CD4-positive, alpha-beta T cell (primary cell): Measurements from ENCODE around the gene IL17RC. TPM values are rescaled to one million over a fixed set of nuclear protein-coding genes. Genes with fewer than 3 reads are reported as not detected.
A peak's percentile ranks its signal among the peaks of the same experiment; 100 is the strongest.

ENCODE experiments used
- ATAC-seq: fragments of 200-7000 bp; cut with Tn5 transposase; one replicate; pipeline ENCODE4 v1.10.0; 2022; ENCODE audit warnings: mild to moderate bottlenecking; ENCODE audit not compliant: poor library complexity
- CTCF ChIA-PET: fragments of 350-600 bp; sonication (Branson Sonifier 250); formaldehyde crosslinking; loops from one replicate; lab custom pipeline; 2021; ENCODE audit warnings: antibody characterized with exemption, inconsistent platforms; lab: Charles Lee
- POLR2A ChIA-PET: fragments of 350-600 bp; sonication (Branson Sonifier 250); formaldehyde crosslinking; loops from one replicate; lab custom pipeline; 2021; ENCODE audit warnings: antibody characterized with exemption, inconsistent platforms; lab: Charles Lee
- DNase-seq, 14 experiments: peaks; one replicate each; pipeline ENCODE4 v3.0.0-alpha.2; 2013 to 2020; ENCODE audit warnings: mixed read lengths in 2 of 14
- H3K27ac ChIP-seq, 2 donors: one replicate each; pipeline versions ENCODE4 v1.5.1 to v1.7.0; 2013; ENCODE audit warnings: low read length in 2 of 2, low read depth in 1 of 2, mild to moderate bottlenecking in 1 of 2
- H3K27me3 ChIP-seq, 2 experiments: 1 replicate in 1 of 2; 2 replicates in 1 of 2; pipeline versions ENCODE4 v1.6.1 to v1.7.0; 2013; ENCODE audit warnings: low read length in 2 of 2, control low read depth in 1 of 2, mild to moderate bottlenecking in 1 of 2, moderate library complexity in 1 of 2; ENCODE audit not compliant: insufficient read depth in 2 of 2, control insufficient read depth in 1 of 2
- H3K36me3 ChIP-seq: one replicate; pipeline ENCODE4 v1.6.1; 2013; ENCODE audit warnings: low read length, control low read depth; ENCODE audit not compliant: insufficient read depth
- H3K4me1 ChIP-seq: one replicate; pipeline ENCODE4 v1.6.1; 2013; ENCODE audit warnings: low read length, control low read depth; ENCODE audit not compliant: insufficient read depth
- H3K4me3 ChIP-seq: one replicate; pipeline ENCODE4 v1.5.1; 2013; ENCODE audit warnings: mild to moderate bottlenecking, low read length, moderate library complexity
- H3K9me3 ChIP-seq, 2 experiments: 1 replicate in 1 of 2; 2 replicates in 1 of 2; pipeline versions ENCODE4 v1.6.1 to v1.7.0; 2013; ENCODE audit warnings: low read length in 2 of 2, mild to moderate bottlenecking in 2 of 2, control low read depth in 1 of 2, moderate library complexity in 1 of 2; ENCODE audit not compliant: control insufficient read depth in 1 of 2, insufficient read depth in 1 of 2
- H3K27ac Mint-ChIP-seq: one replicate; pipeline ENCODE4 v1.8.0; 2020; ENCODE audit warnings: mixed read lengths
- H3K27me3 Mint-ChIP-seq: one replicate; pipeline ENCODE4 v1.8.0; 2021; ENCODE audit warnings: mixed read lengths
- H3K36me3 Mint-ChIP-seq: one replicate; pipeline ENCODE4 v1.8.0; 2021; ENCODE audit warnings: low read depth, mixed read lengths
- H3K4me1 Mint-ChIP-seq: one replicate; pipeline ENCODE4 v1.8.0; 2021; ENCODE audit warnings: low read depth, mixed read lengths
- H3K4me3 Mint-ChIP-seq: one replicate; pipeline ENCODE4 v1.8.0; 2020; ENCODE audit warnings: mild to moderate bottlenecking, mixed read lengths
- H3K9me3 Mint-ChIP-seq: one replicate; pipeline ENCODE4 v1.8.0; 2020; ENCODE audit warnings: mixed read lengths
- CTCF ChIP-seq: fragments of 200-600 bp; IDR thresholded peaks from one replicate; pipeline ENCODE4 v1.8.0; 2022; ENCODE audit warnings: antibody characterized with exemption, mild to moderate bottlenecking
- intact Hi-C, 2 experiments: fragments of 100-400 bp; cut with DNase I in 1 of 2; cut with micrococcal nuclease in 1 of 2; formaldehyde crosslinking; loops; one replicate each; pipeline versions ENCODE4 v1.15.1 to v1.9.0; 2023 to 2025; cut with DNase I, micrococcal nuclease
- total RNA-seq, 174 experiments: library from RNA in 2 of 174; stranded (reverse) in 2 of 174; gene quantifications; one replicate each; pipeline ENCODE4 v1.2.3 and lab custom pipeline; 2021 to 2026

The IL17RC gene
- total RNA-seq, 2 experiments from 2014 or later = 0.42 to 0.88 TPM

DNA sequence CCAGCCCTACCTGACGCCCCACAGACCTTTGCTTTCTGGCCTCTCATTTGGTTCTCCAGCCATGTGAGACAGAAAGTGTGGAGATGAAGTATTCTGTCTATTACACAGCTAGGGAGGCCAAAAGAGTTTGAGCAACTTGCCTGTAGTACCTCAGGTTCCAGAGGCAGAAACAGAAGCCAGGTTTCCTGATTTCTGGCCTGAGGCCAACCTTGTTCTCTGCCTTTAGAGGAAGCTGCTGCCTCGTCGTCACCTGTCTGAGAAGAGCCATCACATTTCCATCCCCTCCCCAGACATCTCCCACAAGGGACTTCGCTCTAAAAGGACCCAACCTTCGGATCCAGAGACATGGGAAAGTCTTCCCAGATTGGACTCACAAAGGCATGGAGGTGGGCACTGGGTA lies 10.4 kb upstream of the IL17RC start:
- intact Hi-C loops = no loop called here
- ChIA-PET POLR2A (interaction anchor here (1.9 kb wide), 1 partner anchor 15 kb away, joined by 6 read pairs; no protein-coding TSS in a partner anchor), CTCF (no interaction called here)
- peaks cover 22% of the 10 kb centered on the region for H3K4me1 Mint-ChIP-seq
- Histone ChIP-seq H3K4me1 (peaks cover 27% of the 10 kb centered on the region), H3K4me3 (no peak overlapping the region), H3K9me3 (no peaks in the 10 kb centered on the region), H3K36me3 (no peaks in the 10 kb centered on the region), H3K27ac (no peak overlapping the region), H3K27me3 (no peaks in the 10 kb centered on the region)
- no peak overlapping the region for H3K4me3 Mint-ChIP-seq
- H3K9me3 Mint-ChIP-seq = no peaks in the 10 kb centered on the region
- DNase-seq (no peak), ATAC-seq (no peak)
- no peaks in the 10 kb centered on the region for H3K27me3 Mint-ChIP-seq
- H3K27ac Mint-ChIP-seq = no peak overlapping the region
- no peaks in the 10 kb centered on the region for H3K36me3 Mint-ChIP-seq
- no peak for TF ChIP-seq CTCF

- no peak overlapping the region for H3K27ac ChIP-seq
- no peaks in the 10 kb centered on the region for H3K36me3 ChIP-seq
- Mint-ChIP-seq H3K27me3 (no peaks in the 10 kb centered on the region), H3K36me3 (no peaks in the 10 kb centered on the region), H3K4me1 (peaks cover 14% of the 10 kb centered on the region), H3K4me3 (no peak overlapping the region), H3K9me3 (no peaks in the 10 kb centered on the region), H3K27ac (no peak overlapping the region)
- no peak overlapping the region for H3K4me3 ChIP-seq
- peaks cover 20% of the 10 kb centered on the region for H3K4me1 ChIP-seq
- intact Hi-C loops = no loop called here
- ATAC-seq = no peak
- DNase-seq = no peak
- CTCF ChIA-PET = no interaction called here
- TF ChIP-seq CTCF = no peak
- no peaks in the 10 kb centered on the region for H3K9me3 ChIP-seq
- POLR2A ChIA-PET = interaction anchor here (1.9 kb wide), 1 partner anchor 17 kb away, joined by 6 read pairs; no protein-coding TSS in a partner anchor
- H3K27me3 ChIP-seq = no peaks in the 10 kb centered on the region
Observed at GRCh38 chr3:9908286-9908685, 8.6 kb upstream of the IL17RC start.

DNA sequence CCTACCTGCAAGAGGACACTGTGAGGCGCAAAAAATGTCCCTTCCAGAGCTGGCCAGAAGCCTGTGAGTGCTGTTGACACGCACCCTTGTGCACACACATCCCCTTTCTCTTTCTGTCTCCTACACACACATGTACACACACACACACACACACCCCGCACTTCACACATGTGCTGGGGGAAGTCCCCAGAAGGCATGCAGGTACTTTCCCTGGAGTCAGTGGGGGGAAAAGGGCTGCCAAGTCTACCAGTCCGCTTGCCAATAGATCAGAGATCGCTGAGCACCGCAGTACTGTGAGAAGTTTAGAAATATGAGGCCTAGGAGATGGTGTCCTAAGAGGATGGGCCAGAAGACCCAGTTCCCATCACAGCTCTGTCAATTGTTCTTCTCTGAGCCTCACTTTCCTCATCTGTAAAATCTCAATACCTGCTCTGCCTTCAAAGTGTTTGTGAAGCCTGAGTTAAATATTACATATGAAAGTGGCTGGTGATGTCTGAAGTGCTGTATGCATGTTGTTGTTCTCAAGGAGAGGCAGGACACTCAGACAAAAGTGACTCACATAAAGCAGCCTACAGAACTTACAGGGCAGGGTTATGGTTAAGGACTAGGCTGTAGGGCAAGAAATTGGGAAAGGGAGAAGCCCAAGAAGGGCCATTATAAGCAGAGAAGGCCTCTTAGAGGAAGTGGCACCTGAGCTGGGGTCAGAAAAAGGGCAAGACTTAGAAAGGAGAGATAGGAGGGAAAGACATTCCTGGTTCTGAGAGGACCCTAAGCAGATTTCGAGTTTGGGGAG lies 7.5 kb upstream of the IL17RC start:
- Histone ChIP-seq H3K36me3 (no peaks in the 10 kb centered on the region), H3K27ac (no peak overlapping the region), H3K4me3 (no peak overlapping the region), H3K9me3 (no peaks in the 10 kb centered on the region), H3K27me3 (no peaks in the 10 kb centered on the region), H3K4me1 (peaks cover 20% of the 10 kb centered on the region)
- ChIA-PET CTCF (no interaction called here), POLR2A (no interaction called here)
- Mint-ChIP-seq H3K4me1 (peaks cover 6% of the 10 kb centered on the region), H3K4me3 (no peak overlapping the region), H3K36me3 (no peaks in the 10 kb centered on the region), H3K9me3 (no peaks in the 10 kb centered on the region), H3K27ac (no peak overlapping the region), H3K27me3 (no peaks in the 10 kb centered on the region)
- intact Hi-C loops = no loop called here
- no peak for TF ChIP-seq CTCF
- no peak for ATAC-seq
- peak in 3 of 14 experiments; percentile 17 to 54 (median 42) for DNase-seq
